AG04449 (cell line): ENCODE measurements around the gene CASP3.

Experiments used
- CTCF ChIA-PET: fragments of 350-600 bp; formaldehyde crosslinking; extraction: SDS; loops from one replicate; lab custom pipeline; 2021; ENCODE audit warnings: antibody characterized with exemption; lab: Yijun Ruan, JAX
- POLR2A ChIA-PET: fragments of 400-600, 350-600 bp; formaldehyde crosslinking; extraction: SDS; loops from one replicate; lab custom pipeline; 2020; ENCODE audit warnings: antibody characterized with exemption, inconsistent platforms; lab: Yijun Ruan, JAX
- DNase-seq: peaks from one replicate; pipeline ENCODE4 v3.0.0-alpha.2; 2010; ENCODE audit warnings: low read depth, low spot score
- H3K4me3 ChIP-seq: 2 replicates; pipeline ENCODE4 v1.5.1; 2011; ENCODE audit warnings: low read depth, mild to moderate bottlenecking, control low read depth, low read length
- TF ChIP-seq, protein P1 (sequence below): IDR thresholded peaks from one replicate; pipeline ENCODE4 v1.5.1; 2011; ENCODE audit warnings: mild to moderate bottlenecking, moderate library complexity, low read length, control low read depth, inconsistent platforms; ENCODE audit not compliant: insufficient read depth; ENCODE audit errors: missing control alignments

Gene CASP3

DNA sequence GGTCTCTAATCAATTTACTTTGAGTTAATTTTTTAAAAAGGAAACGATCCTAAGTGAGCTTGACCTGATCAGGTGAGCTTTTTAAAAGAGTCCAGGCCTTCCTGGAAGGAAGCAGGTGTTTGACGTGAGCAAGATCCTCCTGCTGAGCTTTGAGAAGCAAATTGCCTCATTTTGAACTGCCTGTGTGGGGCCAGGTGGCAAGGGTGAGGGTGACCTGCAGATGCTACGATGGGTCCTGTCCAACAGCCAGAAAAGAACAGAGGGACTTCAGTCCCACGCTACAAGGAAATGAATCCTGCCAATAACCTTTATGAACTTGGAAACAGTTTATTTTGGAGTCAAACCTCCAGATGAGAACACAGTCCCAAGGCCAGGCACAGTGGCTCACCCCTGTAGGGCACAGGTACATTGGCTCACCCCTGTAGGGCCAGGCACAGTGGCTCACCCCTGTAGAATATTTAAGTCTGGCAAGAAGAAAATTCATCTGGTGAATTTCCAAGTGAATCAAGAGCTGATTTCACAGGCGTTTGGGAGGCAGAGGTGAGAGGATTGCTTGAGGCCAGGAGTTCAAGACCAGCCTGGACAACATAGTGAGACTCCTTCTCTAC lies 58.1 kb downstream of the CASP3 start:
- no peak overlapping the region for H3K4me3 ChIP-seq
- CTCF ChIA-PET: no interaction called here
- POLR2A ChIA-PET: no interaction called here
- TF ChIP-seq, protein P1, sequence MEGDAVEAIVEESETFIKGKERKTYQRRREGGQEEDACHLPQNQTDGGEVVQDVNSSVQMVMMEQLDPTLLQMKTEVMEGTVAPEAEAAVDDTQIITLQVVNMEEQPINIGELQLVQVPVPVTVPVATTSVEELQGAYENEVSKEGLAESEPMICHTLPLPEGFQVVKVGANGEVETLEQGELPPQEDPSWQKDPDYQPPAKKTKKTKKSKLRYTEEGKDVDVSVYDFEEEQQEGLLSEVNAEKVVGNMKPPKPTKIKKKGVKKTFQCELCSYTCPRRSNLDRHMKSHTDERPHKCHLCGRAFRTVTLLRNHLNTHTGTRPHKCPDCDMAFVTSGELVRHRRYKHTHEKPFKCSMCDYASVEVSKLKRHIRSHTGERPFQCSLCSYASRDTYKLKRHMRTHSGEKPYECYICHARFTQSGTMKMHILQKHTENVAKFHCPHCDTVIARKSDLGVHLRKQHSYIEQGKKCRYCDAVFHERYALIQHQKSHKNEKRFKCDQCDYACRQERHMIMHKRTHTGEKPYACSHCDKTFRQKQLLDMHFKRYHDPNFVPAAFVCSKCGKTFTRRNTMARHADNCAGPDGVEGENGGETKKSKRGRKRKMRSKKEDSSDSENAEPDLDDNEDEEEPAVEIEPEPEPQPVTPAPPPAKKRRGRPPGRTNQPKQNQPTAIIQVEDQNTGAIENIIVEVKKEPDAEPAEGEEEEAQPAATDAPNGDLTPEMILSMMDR: no peak
- no peak for DNase-seq

DNA sequence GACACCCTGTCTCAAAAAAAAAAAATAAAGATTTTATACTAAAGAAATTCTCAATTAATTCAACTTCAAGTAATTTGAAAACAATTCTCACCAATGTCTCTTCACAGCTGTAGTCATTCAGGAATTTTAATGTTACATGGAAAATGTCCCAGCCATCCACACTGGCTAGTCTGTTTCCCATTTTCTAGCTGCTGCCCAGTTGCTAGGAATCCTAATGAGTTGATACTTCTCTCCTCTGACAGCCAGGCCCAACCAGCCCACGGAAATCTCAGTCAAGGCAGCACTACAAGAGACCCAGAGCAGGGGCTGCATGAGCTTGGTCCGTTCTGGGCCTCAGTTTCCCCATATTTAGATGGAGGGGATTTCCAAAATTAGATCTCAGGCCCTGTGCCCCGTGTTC lies 59.1 kb downstream of the CASP3 start:
- TF ChIP-seq, protein P1: no peak
- POLR2A ChIA-PET: interaction anchor here (0.6 kb wide), 1 partner anchor 23 kb away, joined by 3 read pairs; no protein-coding TSS in a partner anchor
- no peak for DNase-seq
- H3K4me3 ChIP-seq: no peak overlapping the region
- CTCF ChIA-PET: no interaction called here

DNA sequence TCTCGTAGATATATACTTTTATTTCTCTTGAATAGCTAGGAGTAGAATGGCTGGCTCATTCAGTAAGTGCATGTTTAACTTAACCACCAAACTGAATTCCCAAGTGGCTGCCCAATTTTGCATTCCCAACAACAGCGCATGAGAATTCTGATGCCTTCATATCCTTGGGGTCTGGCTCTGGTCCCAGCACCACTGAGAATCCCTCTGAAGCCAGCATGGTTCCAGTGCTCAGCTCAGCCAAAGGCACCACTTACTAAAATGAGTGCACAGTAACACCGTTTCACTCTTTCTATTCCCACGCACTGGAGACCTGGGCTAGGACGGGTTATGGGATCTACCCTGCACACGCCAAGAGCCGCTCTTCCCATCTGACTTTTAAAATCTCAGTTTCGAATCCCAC lies 60.4 kb downstream of the CASP3 start:
- no peak for DNase-seq
- CTCF ChIA-PET: no interaction called here
- POLR2A ChIA-PET: no interaction called here
- TF ChIP-seq, protein P1: no peak
- H3K4me3 ChIP-seq: no peak overlapping the region

DNA sequence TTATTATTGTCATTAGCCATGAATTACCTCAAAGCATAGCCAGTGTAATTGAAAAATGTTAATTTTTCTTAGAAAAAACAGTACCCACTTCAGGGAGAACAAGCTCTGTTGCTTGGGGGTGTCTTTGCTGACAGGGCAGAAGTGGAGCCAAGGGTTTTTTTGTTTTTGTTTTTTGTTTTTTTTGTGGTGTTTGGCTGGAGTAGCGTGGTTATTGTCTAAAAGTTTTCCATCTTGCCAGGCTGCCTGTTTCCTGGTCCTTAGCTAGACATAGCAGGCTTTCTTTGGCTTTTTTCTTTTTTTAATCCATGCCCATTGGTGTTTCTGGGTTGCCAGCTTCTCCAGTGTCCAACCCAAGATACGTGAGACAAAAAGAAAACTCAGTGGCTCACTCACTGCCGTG lies 61.5 kb downstream of the CASP3 start:
- no peak overlapping the region for H3K4me3 ChIP-seq
- DNase-seq: no peak
- TF ChIP-seq, protein P1: no peak
- ChIA-PET CTCF (interaction anchor here (0.9 kb wide), 1 partner anchor 324 kb away, joined by 3 read pairs; no protein-coding TSS in a partner anchor), POLR2A (interaction anchor here (0.6 kb wide), 1 partner anchor 319 kb away, joined by 4 read pairs; no protein-coding TSS in a partner anchor)

DNA sequence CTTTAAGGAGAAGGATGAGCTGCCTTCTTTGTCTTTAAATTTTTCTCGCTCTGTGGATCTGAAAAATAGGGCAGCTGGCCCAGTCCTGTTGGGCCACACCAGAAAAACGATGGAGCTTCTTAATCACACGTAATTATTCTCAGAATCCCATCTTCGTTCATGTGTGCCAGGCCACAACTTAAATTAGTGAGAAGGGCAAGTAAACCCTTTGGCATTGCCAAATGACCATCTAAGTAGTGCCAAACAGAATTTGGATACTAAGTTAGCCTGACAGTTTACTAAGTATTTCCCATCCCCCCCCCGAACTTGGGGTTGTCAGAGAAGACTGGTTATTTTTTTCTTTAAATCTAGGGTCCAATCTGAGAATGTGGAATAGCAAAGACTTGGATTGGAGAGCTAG lies 62.0 kb downstream of the CASP3 start:
- POLR2A ChIA-PET: no interaction called here
- TF ChIP-seq, protein P1: no peak
- CTCF ChIA-PET: no interaction called here
- DNase-seq: no peak
- no peak overlapping the region for H3K4me3 ChIP-seq

DNA sequence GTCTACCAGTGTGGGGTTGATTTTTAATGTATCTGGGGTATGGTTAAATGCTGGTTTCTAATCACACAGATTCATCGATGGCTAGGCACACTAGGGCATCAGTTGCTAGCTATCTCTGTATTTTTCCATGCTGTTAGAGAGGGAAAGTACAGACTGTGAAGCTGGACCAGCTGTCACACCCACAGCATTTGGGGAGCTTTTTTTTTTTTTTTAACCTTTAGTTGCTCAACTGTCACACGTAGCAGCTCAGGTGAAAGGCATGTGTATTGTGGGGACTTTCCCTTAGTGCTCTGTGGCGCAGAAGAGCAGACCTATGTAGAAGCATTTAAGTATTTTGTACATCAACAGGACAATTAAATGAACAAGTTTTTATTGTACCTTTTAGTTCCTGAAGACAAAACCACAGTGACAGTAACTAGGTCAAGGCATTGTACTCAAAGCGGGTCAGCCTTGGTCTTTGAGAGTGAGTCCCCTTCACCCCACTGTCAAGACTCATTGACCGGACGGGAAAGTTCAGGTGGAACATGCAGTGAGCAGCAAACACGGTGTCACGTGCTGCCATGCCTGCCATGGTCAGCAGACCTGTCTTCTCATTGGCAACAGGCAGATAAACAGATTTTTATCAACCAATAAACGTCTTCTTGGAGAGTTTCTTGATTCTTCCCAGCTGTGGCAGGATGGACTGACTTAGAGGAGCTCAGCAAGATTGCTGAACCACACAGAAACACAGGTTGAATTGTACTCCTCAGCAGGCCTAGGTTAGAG lies 65.3 kb downstream of the CASP3 start:
- CTCF ChIA-PET: no interaction called here
- TF ChIP-seq, protein P1: no peak
- POLR2A ChIA-PET: no interaction called here
- no peak for DNase-seq
- H3K4me3 ChIP-seq: no peak overlapping the region
